SU-DHL-6 (cell line): ENCODE measurements around the gene ECSIT.

Source experiments
- H2AFZ ChIP-seq: fragments of 200-600 bp; sonication (generic); 2 replicates; pipeline ENCODE4 v1.6.1; 2014; ENCODE audit warnings: low read depth, mild to moderate bottlenecking, moderate library complexity, mixed read lengths, antibody characterized with exemption, low read length; ENCODE audit not compliant: severe bottlenecking
- H3F3A ChIP-seq: fragments of 200-600 bp; shearing (Covaris generic); 2 replicates; pipeline ENCODE4 v1.6.0; 2016; ENCODE audit warnings: antibody characterized with exemption, mild to moderate bottlenecking; ENCODE audit not compliant: insufficient read depth
- H3K27ac ChIP-seq: fragments of 200-600 bp; sonication (generic); 2 replicates; pipeline ENCODE4 v1.5.1; 2016; ENCODE audit warnings: low read depth, mild to moderate bottlenecking, low read length, moderate library complexity, mixed read lengths
- H3K27me3 ChIP-seq: fragments of 200-600 bp; sonication (generic), shearing (Covaris generic); 2 replicates; pipeline ENCODE4 v1.6.0; 2014; ENCODE audit warnings: mild to moderate bottlenecking, low read length
- H3K36me3 ChIP-seq: fragments of 200-600 bp; sonication (generic); 2 replicates; pipeline ENCODE4 v1.6.1; 2014; ENCODE audit warnings: mild to moderate bottlenecking, low read length, mixed read lengths
- H3K4me2 ChIP-seq: fragments of 300-600, 200-600 bp; shearing (Covaris generic), sonication (generic); 2 replicates; pipeline ENCODE4 v1.6.0; 2014; ENCODE audit warnings: low read length, low read depth, mild to moderate bottlenecking; ENCODE audit not compliant: poor library complexity, severe bottlenecking
- H3K4me3 ChIP-seq: fragments of 200-600 bp; sonication (generic); 2 replicates; pipeline ENCODE4 v1.5.1; 2014; ENCODE audit warnings: antibody characterized with exemption, low read length, mild to moderate bottlenecking, mixed read lengths; ENCODE audit not compliant: insufficient read depth, poor library complexity, severe bottlenecking
- H3K79me2 ChIP-seq: fragments of 200-600 bp; sonication (generic); 2 replicates; pipeline ENCODE4 v1.6.1; 2014; ENCODE audit warnings: mild to moderate bottlenecking, low read length, moderate library complexity; ENCODE audit not compliant: insufficient read depth
- H3K9ac ChIP-seq: fragments of 200-600 bp; sonication (generic); 2 replicates; pipeline ENCODE4 v1.7.0; 2014; ENCODE audit warnings: mild to moderate bottlenecking, low read length
- H3K9me2 ChIP-seq: fragments of 200-600 bp; sonication (generic); replicated peaks from 2 replicates; pipeline ENCODE4 v1.6.1; 2014; ENCODE audit warnings: low read length; ENCODE audit not compliant: insufficient read depth
- H3K9me3 ChIP-seq: fragments of 200-600 bp; sonication (generic); 2 replicates; pipeline ENCODE4 v1.6.1; 2014; ENCODE audit warnings: low read length, mixed read lengths; ENCODE audit not compliant: insufficient read depth
- H4K20me1 ChIP-seq: fragments of 200-600 bp; sonication (generic); 2 replicates; pipeline ENCODE4 v1.6.1; 2014; ENCODE audit warnings: low read depth, mild to moderate bottlenecking, antibody characterized with exemption, low read length, moderate library complexity, mixed read lengths
- EZH2phosphoT487 ChIP-seq: fragments of 200-600 bp; sonication (generic), shearing (Covaris generic); conservative IDR thresholded peaks from 2 replicates; pipeline ENCODE4 v1.6.1; 2018; ENCODE audit warnings: mild to moderate bottlenecking, antibody characterized with exemption, low read length, moderate library complexity, mixed read lengths
- TF ChIP-seq, protein P1 (sequence below): fragments of 200-600 bp; sonication (generic); IDR thresholded peaks from one replicate; pipeline ENCODE4 v1.5.1; 2017; ENCODE audit warnings: antibody characterized with exemption, mild to moderate bottlenecking, low read length, moderate library complexity; ENCODE audit not compliant: insufficient read depth, poor library complexity, severe bottlenecking

The ECSIT gene

DNA sequence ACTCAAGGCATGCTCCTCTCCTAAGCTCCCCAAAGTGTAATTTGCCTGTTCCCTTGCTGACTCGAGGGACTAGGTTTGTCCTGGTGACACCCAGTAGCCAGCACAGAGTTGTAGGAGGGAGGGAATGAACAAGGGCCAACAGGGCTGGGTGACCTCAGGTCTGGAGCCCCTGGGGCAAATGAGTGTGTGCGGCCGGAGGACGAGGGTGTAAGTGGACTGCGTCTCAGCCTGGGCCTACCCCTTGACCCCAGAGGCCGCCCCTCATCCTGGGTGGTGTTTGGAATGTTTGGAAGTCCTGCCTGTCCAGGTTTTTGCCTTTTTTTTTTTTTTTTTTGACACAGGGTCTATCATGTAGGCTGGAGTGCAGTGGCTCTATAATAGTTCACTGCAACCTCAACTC, 22.0 kb downstream of the ECSIT start:
- peak overlapping the region; percentile 82 for H3K9ac ChIP-seq
- H3K4me2 ChIP-seq: peak overlapping the region; percentile 87
- H3K9me2 ChIP-seq: no peaks in the 10 kb centered on the region

DNA sequence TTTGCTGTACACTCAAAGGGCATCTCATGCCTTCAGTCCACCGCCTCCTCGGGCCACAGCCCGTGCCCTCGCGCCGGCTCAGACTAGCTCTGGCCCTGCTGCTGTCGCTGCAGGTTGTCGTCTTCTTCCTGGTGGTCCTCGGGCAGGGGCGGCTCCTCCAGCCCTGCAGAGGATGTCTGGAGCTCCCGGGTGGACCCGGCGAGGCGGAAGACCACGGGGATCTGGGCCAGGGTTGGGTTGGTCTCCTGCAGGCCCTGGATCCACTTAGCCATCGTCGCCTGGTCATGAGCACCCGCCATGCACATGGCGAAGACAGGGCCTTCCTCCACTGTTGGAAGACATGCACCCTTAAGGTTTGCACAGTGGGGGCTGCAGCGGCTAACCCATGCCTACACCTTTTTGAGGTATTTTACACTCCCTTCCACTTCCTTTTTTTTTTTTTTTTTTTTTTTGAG, 22.8 kb downstream of the ECSIT start:
- Histone ChIP-seq H2AFZ (peak overlapping the region; percentile 39), H3K79me2 (peaks cover 17% of the 10 kb centered on the region), H3K27ac (peak overlapping the region; percentile 86), H3K9me2 (no peaks in the 10 kb centered on the region), H3F3A (peaks cover 4% of the 10 kb centered on the region; the same call in 1 of the 2 replicates), H3K4me2 (peak overlapping the region; percentile 87), H3K36me3 (no peaks in the 10 kb centered on the region), H3K9me3 (no peaks in the 10 kb centered on the region), H3K27me3 (no peaks in the 10 kb centered on the region), H3K9ac (peak overlapping the region; percentile 82), H3K4me3 (peak overlapping the region; percentile 70), H4K20me1 (no peaks in the 10 kb centered on the region)
- TF ChIP-seq, protein P1, sequence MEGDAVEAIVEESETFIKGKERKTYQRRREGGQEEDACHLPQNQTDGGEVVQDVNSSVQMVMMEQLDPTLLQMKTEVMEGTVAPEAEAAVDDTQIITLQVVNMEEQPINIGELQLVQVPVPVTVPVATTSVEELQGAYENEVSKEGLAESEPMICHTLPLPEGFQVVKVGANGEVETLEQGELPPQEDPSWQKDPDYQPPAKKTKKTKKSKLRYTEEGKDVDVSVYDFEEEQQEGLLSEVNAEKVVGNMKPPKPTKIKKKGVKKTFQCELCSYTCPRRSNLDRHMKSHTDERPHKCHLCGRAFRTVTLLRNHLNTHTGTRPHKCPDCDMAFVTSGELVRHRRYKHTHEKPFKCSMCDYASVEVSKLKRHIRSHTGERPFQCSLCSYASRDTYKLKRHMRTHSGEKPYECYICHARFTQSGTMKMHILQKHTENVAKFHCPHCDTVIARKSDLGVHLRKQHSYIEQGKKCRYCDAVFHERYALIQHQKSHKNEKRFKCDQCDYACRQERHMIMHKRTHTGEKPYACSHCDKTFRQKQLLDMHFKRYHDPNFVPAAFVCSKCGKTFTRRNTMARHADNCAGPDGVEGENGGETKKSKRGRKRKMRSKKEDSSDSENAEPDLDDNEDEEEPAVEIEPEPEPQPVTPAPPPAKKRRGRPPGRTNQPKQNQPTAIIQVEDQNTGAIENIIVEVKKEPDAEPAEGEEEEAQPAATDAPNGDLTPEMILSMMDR: no peak
- no peak for TF ChIP-seq EZH2phosphoT487

More for the DNA sequence above, 22.0 kb downstream of the ECSIT start:
- Histone ChIP-seq H3K79me2 (peaks cover 17% of the 10 kb centered on the region), H4K20me1 (no peaks in the 10 kb centered on the region), H3K9me3 (no peaks in the 10 kb centered on the region), H3K27ac (peak overlapping the region; percentile 86), H3F3A (peaks cover 4% of the 10 kb centered on the region; the same call in 1 of the 2 replicates), H3K4me3 (peak overlapping the region; percentile 70), H2AFZ (no peak overlapping the region), H3K27me3 (no peaks in the 10 kb centered on the region), H3K36me3 (no peaks in the 10 kb centered on the region)
- TF ChIP-seq, protein P1: no peak
- no peak for TF ChIP-seq EZH2phosphoT487

- Histone ChIP-seq H3K9me2 (no peaks in the 10 kb centered on the region), H2AFZ (peak within 1 kb of the TSS; percentile 50), H3K79me2 (peaks cover 17% of the 10 kb centered on the region), H3K4me2 (peak within 1 kb of the TSS; percentile 87), H3K9ac (peak within 1 kb of the TSS; percentile 82), H3K27me3 (no peaks in the 10 kb centered on the region), H3K4me3 (peak within 1 kb of the TSS; percentile 70), H3K36me3 (no peaks in the 10 kb centered on the region), H3K9me3 (no peaks in the 10 kb centered on the region), H3F3A (peaks cover 4% of the 10 kb centered on the region; the same call in 1 of the 2 replicates), H4K20me1 (no peaks in the 10 kb centered on the region), H3K27ac (peak within 1 kb of the TSS; percentile 86)
- no peak for TF ChIP-seq EZH2phosphoT487
- TF ChIP-seq, protein P1: no peak
These were observed 23.3 kb downstream of the ECSIT start, which contains the start of gene ZNF653 for GRCh38 chr19:11505504-11506100. Gene ZNF653 (minus strand): TSS chr19:11505839. CDS start chr19:11505786, 53 bp downstream.
